Loucy (cell line): Measurements from ENCODE around the gene ZNF805.

ENCODE experiments used
- H2AFZ ChIP-seq: fragments of 200-600 bp; sonication (generic); 2 replicates; pipeline ENCODE4 v1.6.0; 2016; ENCODE audit warnings: antibody characterized with exemption, mild to moderate bottlenecking, low read length, moderate library complexity
- H3F3A ChIP-seq: fragments of 200-600 bp; 2 replicates; pipeline ENCODE4 v1.6.0; 2016; ENCODE audit warnings: antibody characterized with exemption, low read depth, mild to moderate bottlenecking
- H3K27me3 ChIP-seq: fragments of 200-600 bp; sonication (generic); 2 replicates; pipeline ENCODE4 v1.6.1; 2014; ENCODE audit warnings: low read length, mild to moderate bottlenecking; ENCODE audit not compliant: insufficient read depth, poor library complexity, severe bottlenecking
- H3K36me3 ChIP-seq: fragments of 200-600 bp; sonication (generic); 2 replicates; pipeline ENCODE4 v1.6.1; 2016; ENCODE audit warnings: low read length; ENCODE audit not compliant: insufficient read depth
- H3K4me1 ChIP-seq: fragments of 200-600 bp; sonication (generic); 2 replicates; pipeline ENCODE4 v1.5.1; 2014; ENCODE audit warnings: low read length, mild to moderate bottlenecking; ENCODE audit not compliant: insufficient read depth, poor library complexity, severe bottlenecking
- H3K4me2 ChIP-seq: fragments of 200-600 bp; sonication (generic); 2 replicates; pipeline ENCODE4 v1.6.0; 2014; ENCODE audit warnings: antibody characterized with exemption, low read length, low read depth, mild to moderate bottlenecking; ENCODE audit not compliant: poor library complexity, severe bottlenecking
- H3K4me3 ChIP-seq: fragments of 200-600 bp; sonication (generic); 2 replicates; pipeline ENCODE4 v1.5.1; 2014; ENCODE audit warnings: low read length, mild to moderate bottlenecking, mixed read lengths; ENCODE audit not compliant: poor library complexity, severe bottlenecking
- H3K79me2 ChIP-seq: fragments of 200-600 bp; sonication (generic); 2 replicates; pipeline ENCODE4 v1.6.1; 2014; ENCODE audit warnings: low read length; ENCODE audit not compliant: insufficient read depth
- H3K9ac ChIP-seq: fragments of 200-600 bp; sonication (generic); 2 replicates; pipeline ENCODE4 v1.6.0; 2014; ENCODE audit warnings: mild to moderate bottlenecking, low read depth, low read length, moderate library complexity; ENCODE audit not compliant: poor library complexity, severe bottlenecking
- H3K9me2 ChIP-seq: fragments of 200-600 bp; sonication (generic); replicated peaks from 2 replicates; pipeline ENCODE4 v1.6.1; 2016; ENCODE audit warnings: low read depth, low read length, mixed read lengths
- H3K9me3 ChIP-seq: fragments of 200-600 bp; sonication (generic); 2 replicates; pipeline ENCODE4 v1.6.1; 2014; ENCODE audit warnings: mild to moderate bottlenecking, antibody characterized with exemption, low read length, low read depth; ENCODE audit not compliant: insufficient read depth
- H4K20me1 ChIP-seq: fragments of 200-600 bp; sonication (generic); 2 replicates; pipeline ENCODE4 v1.6.0; 2014; ENCODE audit warnings: antibody characterized with exemption, low read length, mild to moderate bottlenecking; ENCODE audit not compliant: insufficient read depth, poor library complexity, severe bottlenecking
- CTCF ChIP-seq: fragments of 200-600 bp; sonication (generic); conservative IDR thresholded peaks from 2 replicates; pipeline ENCODE4 v1.5.1; 2014; ENCODE audit warnings: mild to moderate bottlenecking, antibody characterized with exemption, low read length
- EZH2phosphoT487 ChIP-seq: fragments of 200-600 bp; IDR thresholded peaks from 2 replicates; pipeline ENCODE4 v1.6.1; 2018; ENCODE audit warnings: antibody characterized with exemption, mild to moderate bottlenecking, moderate library complexity, borderline replicate concordance

The ZNF805 gene

DNA sequence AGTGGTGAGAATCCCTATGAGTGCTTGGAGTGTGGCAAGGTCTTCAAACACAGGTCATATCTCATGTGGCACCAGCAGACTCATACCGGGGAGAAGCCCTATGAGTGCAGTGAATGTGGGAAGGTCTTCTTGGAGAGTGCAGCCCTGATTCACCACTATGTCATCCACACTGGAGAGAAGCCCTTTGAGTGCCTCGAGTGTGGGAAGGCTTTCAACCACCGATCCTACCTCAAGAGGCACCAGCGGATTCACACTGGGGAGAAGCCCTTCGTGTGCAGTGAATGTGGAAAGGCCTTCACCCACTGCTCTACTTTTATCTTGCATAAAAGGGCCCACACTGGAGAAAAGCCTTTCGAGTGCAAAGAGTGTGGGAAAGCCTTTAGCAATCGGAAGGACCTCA is 28.3 kb upstream of the ZNF805 start:
- Histone ChIP-seq H3K9me2 (no peaks in the 10 kb centered on the region), H3F3A (no peaks in the 10 kb centered on the region), H3K27me3 (no peaks in the 10 kb centered on the region), H3K4me1 (no peaks in the 10 kb centered on the region), H3K9ac (no peak overlapping the region), H3K4me2 (no peak overlapping the region), H4K20me1 (no peaks in the 10 kb centered on the region), H3K79me2 (no peaks in the 10 kb centered on the region), H3K9me3 (no peaks in the 10 kb centered on the region), H3K36me3 (peaks cover 44% of the 10 kb centered on the region; the same call in 1 of the 2 replicates), H3K4me3 (no peak overlapping the region), H2AFZ (no peak overlapping the region)
- TF ChIP-seq EZH2phosphoT487 (no peak), CTCF (no peak)

GRCh38 chr19:57227502-57227901 is 12.9 kb upstream of the ZNF805 start:
- H3K79me2 ChIP-seq: no peaks in the 10 kb centered on the region
- TF ChIP-seq CTCF (no peak), EZH2phosphoT487 (no peak)
- no peak overlapping the region for H3K4me2 ChIP-seq
- peaks cover 14% of the 10 kb centered on the region for H3K4me1 ChIP-seq
- no peaks in the 10 kb centered on the region for H3K9me3 ChIP-seq
- H3K36me3 ChIP-seq: no peaks in the 10 kb centered on the region
- H3K9me2 ChIP-seq: no peaks in the 10 kb centered on the region
- no peak overlapping the region for H3K4me3 ChIP-seq
- H3F3A ChIP-seq: no peaks in the 10 kb centered on the region
- H2AFZ ChIP-seq: no peak overlapping the region
- no peaks in the 10 kb centered on the region for H3K27me3 ChIP-seq
- H3K9ac ChIP-seq: no peak overlapping the region
- H4K20me1 ChIP-seq: no peaks in the 10 kb centered on the region

DNA sequence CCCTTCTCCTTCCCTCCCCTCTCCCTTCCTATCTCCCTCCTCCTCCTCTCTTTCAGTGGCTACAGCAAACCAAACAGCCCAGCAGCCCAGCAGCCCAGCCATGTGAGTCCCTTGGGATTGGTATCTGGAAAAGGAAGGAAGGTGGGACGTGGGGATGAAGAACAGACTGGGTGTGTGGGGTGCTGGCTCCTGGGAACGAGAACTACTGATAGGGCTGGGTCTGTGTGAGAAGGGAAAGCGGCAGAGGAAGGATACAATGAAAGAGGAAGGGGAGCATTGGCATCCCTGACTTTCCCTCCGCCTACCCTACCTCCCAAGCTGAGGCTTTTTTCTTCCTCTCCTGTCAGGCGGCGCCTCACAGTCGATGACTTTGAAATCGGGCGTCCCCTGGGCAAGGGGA is 8.7 kb upstream of the ZNF805 start:
- H3K27me3 ChIP-seq: no peaks in the 10 kb centered on the region
- peaks cover 34% of the 10 kb centered on the region for H3K4me1 ChIP-seq
- no peak overlapping the region for H3K4me3 ChIP-seq
- no peak overlapping the region for H3K9ac ChIP-seq
- H3K79me2 ChIP-seq: no peaks in the 10 kb centered on the region
- H3K9me2 ChIP-seq: no peaks in the 10 kb centered on the region
- no peak overlapping the region for H3K4me2 ChIP-seq
- H3F3A ChIP-seq: 0 out of 2 replicates have a peak, but pooled peaks cover 4% of the 10 kb centered on the region
- H3K9me3 ChIP-seq: no peaks in the 10 kb centered on the region
- no peak overlapping the region for H2AFZ ChIP-seq
- H4K20me1 ChIP-seq: no peaks in the 10 kb centered on the region
- no peaks in the 10 kb centered on the region for H3K36me3 ChIP-seq
- no peak for TF ChIP-seq EZH2phosphoT487

GRCh38 chr19:57233207-57233606 is 7.2 kb upstream of the ZNF805 start:
- H3K9me3 ChIP-seq: no peaks in the 10 kb centered on the region
- peak overlapping the region; percentile 51 for H3K4me3 ChIP-seq
- TF ChIP-seq EZH2phosphoT487 (no peak), CTCF (no peak)
- no peaks in the 10 kb centered on the region for H3K27me3 ChIP-seq
- no peaks in the 10 kb centered on the region for H4K20me1 ChIP-seq
- no peaks in the 10 kb centered on the region for H3K36me3 ChIP-seq
- H3K4me2 ChIP-seq: peak overlapping the region; percentile 64
- H3F3A ChIP-seq: 0 out of 2 replicates have a peak, but pooled peaks cover 4% of the 10 kb centered on the region
- no peaks in the 10 kb centered on the region for H3K79me2 ChIP-seq
- no peaks in the 10 kb centered on the region for H3K9me2 ChIP-seq
- no peak overlapping the region for H3K9ac ChIP-seq
- peaks cover 34% of the 10 kb centered on the region for H3K4me1 ChIP-seq
- peak overlapping the region; percentile 14; the same call in 1 of the 2 replicates for H2AFZ ChIP-seq
